ENCODE data around the gene SLC38A3.

SLC38A3 gene

GRCh38 chr3:50174947-50175524 is 30.0 kb upstream of the SLC38A3 start:
- no peak overlapping the region for H3K4me3 ChIP-seq (ENCODE audit: low read length)
- TF ChIP-seq CTCF (conservative IDR thresholded peaks at IDR 0.05; ENCODE audit: low read length): no peak
- no peak for DNase-seq (ENCODE audit: low read depth)

GRCh38 chr3:50177346-50177745 is 27.7 kb upstream of the SLC38A3 start:
- no peak for DNase-seq (ENCODE audit: low read depth)
- no peak for TF ChIP-seq CTCF (conservative IDR thresholded peaks at IDR 0.05; ENCODE audit: low read length)
- H3K4me3 ChIP-seq (ENCODE audit: low read length): no peak overlapping the region

GRCh38 chr3:50179710-50180109 is 25.4 kb upstream of the SLC38A3 start:
- DNase-seq (ENCODE audit: low read depth): no peak
- H3K4me3 ChIP-seq (ENCODE audit: low read length): no peak overlapping the region
- no peak for TF ChIP-seq CTCF (conservative IDR thresholded peaks at IDR 0.05; ENCODE audit: low read length)

- no peak for DNase-seq (ENCODE audit: low read depth)
- TF ChIP-seq CTCF (conservative IDR thresholded peaks at IDR 0.05; ENCODE audit: low read length): no peak
- H3K4me3 ChIP-seq (ENCODE audit: low read length): no peak overlapping the region
Observed at GRCh38 chr3:50181985-50182384, 23.1 kb upstream of the SLC38A3 start.

- H3K4me3 ChIP-seq (ENCODE audit: low read length): no peak overlapping the region
- no peak for TF ChIP-seq CTCF (conservative IDR thresholded peaks at IDR 0.05; ENCODE audit: low read length)
- no peak for DNase-seq (ENCODE audit: low read depth)
Observed at GRCh38 chr3:50182533-50183099, 22.5 kb upstream of the SLC38A3 start.

GRCh38 chr3:50183755-50184154 is 21.3 kb upstream of the SLC38A3 start:
- no peak for TF ChIP-seq CTCF (conservative IDR thresholded peaks at IDR 0.05; ENCODE audit: low read length)
- DNase-seq (ENCODE audit: low read depth): no peak
- H3K4me3 ChIP-seq (ENCODE audit: low read length): no peak overlapping the region

GRCh38 chr3:50184242-50184978 is 20.7 kb upstream of the SLC38A3 start:
- no peak for DNase-seq (ENCODE audit: low read depth)
- no peak overlapping the region for H3K4me3 ChIP-seq (ENCODE audit: low read length)
- TF ChIP-seq CTCF (conservative IDR thresholded peaks at IDR 0.05; ENCODE audit: low read length): no peak

Measured in AG10803 (cell line).